ENCODE measurements around the gene NOTUM. TPM values are rescaled to one million over a fixed set of nuclear protein-coding genes. Genes with fewer than 3 reads are reported as not detected.

The NOTUM gene
- total RNA-seq, 4 donors from 2014 or later = 1.7 to 1.8 (median 1.7) TPM; not detected in 1

DNA sequence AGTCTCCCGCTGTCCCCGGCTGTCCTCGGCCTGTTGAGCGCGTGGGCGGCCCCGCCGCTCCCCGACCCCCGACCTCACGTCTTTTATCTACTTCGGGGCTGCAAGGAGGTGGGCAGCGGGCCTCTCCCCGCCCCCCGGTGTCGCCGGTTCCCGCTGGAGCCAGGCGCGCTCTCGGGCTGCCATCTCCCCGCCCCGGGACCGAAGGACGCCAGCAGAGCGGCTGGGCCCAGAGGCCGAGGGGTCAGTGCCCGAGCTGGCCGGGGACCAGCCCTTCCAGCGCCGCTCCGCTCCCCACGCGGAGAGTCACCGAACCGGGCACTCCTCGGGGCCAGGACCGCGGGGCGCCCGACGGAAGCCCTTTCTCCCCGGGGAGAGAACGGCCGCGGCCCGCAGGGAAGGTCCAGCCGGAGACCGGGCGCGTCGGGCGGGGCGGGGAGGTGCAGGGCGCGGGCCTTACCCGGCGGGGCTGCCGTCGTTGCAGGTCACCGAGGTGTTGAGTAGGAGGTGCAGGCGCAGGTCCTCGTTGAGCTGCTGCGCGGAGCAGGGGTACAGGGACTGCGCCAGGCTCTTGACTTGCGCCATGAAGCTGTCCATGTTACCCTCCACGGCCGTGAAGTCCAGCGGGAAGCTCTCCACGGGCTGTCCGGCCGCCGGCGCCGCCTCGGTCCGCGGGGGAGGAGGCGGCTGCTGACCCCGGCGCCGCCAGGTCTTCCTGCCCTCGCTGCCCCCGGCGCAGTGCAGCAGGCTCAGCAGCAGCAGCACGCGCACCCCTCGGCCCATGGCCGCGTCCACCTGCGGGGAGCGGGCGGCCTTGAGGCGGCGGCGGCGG lies 643 bp downstream of the NOTUM start:
- DNase-seq (no peak), ATAC-seq (peak in 1 of 2 donors; percentile 3)
- Histone ChIP-seq H3K36me3 (no peaks in the 10 kb centered on the region), H3K27ac (peak overlapping the region in 2 of 4 donors; percentile 34 to 50), H3K4me3 (peak overlapping the region; percentile 40 to 54 (median 48)), H3K4me1 (peaks cover 12 to 23% of the 10 kb centered on the region in 2 donors), H3K27me3 (peaks cover 7 to 21% (median 19%) of the 10 kb centered on the region in 3 donors), H3K9me3 (no peaks in the 10 kb centered on the region)
- no peak for TF ChIP-seq CTCF (IDR thresholded peaks at IDR 0.05 in 4 of 5, conservative IDR thresholded peaks at IDR 0.05 in 1 of 5)
- no peak for TF ChIP-seq POLR2A (IDR thresholded peaks at IDR 0.05)
- in situ Hi-C loops (cut with MboI; ENCODE audit: low sequenced_read_pairs in 4 of 4) = loop anchor here in 1 of 4 donors (5.0 kb wide), 1 partner anchor 62 kb away; the partner anchor contains the start of genes CENPX and LRRC45
- intact Hi-C loops (cut with DNase I; ENCODE audit: low total_unique reads) = no loop called here

DNA sequence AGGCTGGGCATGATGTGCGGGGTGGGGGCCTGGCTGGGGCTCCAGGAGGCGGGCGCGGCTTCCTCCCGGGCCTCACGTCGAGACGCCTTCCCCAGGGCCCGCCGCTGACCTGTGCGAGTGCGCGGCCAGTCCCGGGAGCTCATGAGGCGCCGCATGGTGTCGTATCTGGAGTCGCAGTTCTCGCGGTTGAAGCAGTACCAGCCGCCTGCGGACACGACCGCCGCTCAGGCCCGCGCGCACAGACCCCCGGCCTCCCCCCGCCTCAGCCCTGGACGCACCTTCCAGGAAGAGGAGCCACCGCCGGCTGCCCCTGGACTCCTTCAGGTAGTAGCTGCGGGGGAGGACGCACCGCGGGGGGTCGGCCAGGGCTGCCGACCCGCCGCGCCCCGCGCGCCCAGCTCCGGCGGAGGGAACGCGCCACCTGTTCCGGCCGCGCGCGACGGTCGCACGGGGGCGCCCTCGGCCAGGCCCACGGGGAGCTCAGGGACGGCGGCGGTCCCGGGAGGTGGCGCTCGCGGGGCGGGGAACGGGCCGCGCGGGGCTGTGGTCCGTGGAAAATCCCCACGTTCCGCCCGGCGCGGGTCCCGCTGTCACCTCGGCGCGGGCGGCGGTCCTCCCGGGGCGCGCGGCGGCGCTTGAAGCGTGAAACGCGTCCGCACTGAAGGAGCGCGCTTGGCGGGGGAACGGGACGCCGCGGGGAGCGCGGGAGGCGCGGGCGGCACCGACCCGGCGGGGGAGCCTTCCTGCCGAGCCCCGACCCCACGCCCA lies 1.4 kb downstream of the NOTUM start:
- peak overlapping the region; percentile 43 to 54 (median 48) for H3K4me3 ChIP-seq
- in situ Hi-C loops (cut with MboI; ENCODE audit: low sequenced_read_pairs in 4 of 4) = loop anchor here in 1 of 4 donors (5.0 kb wide), 1 partner anchor 63 kb away; the partner anchor contains the start of genes CENPX and LRRC45

GRCh38 chr17:81958633-81959342 lies 2.2 kb downstream of the NOTUM start:
- H3K27ac ChIP-seq = peak overlapping the region in 2 of 4 donors; percentile 8 to 48
- ATAC-seq = no peak
- peaks cover 12 to 23% of the 10 kb centered on the region in 2 donors for H3K4me1 ChIP-seq
- DNase-seq = no peak
- H3K36me3 ChIP-seq = no peaks in the 10 kb centered on the region
- no peaks in the 10 kb centered on the region for H3K9me3 ChIP-seq
- peak overlapping the region in 2 of 4 donors; percentile 46 to 51 for H3K4me3 ChIP-seq
- intact Hi-C loops (cut with DNase I; ENCODE audit: low total_unique reads) = loop anchor here (1.0 to 2.0 kb wide), 3 partner anchors 33 to 196 kb away; no protein-coding TSS in a partner anchor
- H3K27me3 ChIP-seq = peaks cover 7 to 21% (median 19%) of the 10 kb centered on the region in 3 donors
- in situ Hi-C loops (cut with MboI; ENCODE audit: low sequenced_read_pairs in 4 of 4) = no loop called here
- TF ChIP-seq POLR2A (IDR thresholded peaks at IDR 0.05) (no peak), CTCF (IDR thresholded peaks at IDR 0.05 in 4 of 5, conservative IDR thresholded peaks at IDR 0.05 in 1 of 5) (no peak)

More for the DNA sequence above, 1.4 kb downstream of the NOTUM start:
- H3K36me3 ChIP-seq = no peaks in the 10 kb centered on the region
- TF ChIP-seq CTCF (IDR thresholded peaks at IDR 0.05 in 4 of 5, conservative IDR thresholded peaks at IDR 0.05 in 1 of 5) (peak in 4 of 5 experiments; percentile 95 to 99 (median 97)), POLR2A (IDR thresholded peaks at IDR 0.05) (no peak)
- peaks cover 7 to 21% (median 19%) of the 10 kb centered on the region in 3 donors for H3K27me3 ChIP-seq
- ATAC-seq (peak; percentile 70 to 74), DNase-seq (peak in 1 of 2 donors; percentile 56)
- no peaks in the 10 kb centered on the region for H3K9me3 ChIP-seq
- intact Hi-C loops (cut with DNase I; ENCODE audit: low total_unique reads) = loop anchor here (1.0 to 2.0 kb wide), 3 partner anchors 32 to 195 kb away; no protein-coding TSS in a partner anchor
- peaks cover 12 to 23% of the 10 kb centered on the region in 2 donors for H3K4me1 ChIP-seq
- peak overlapping the region in 3 of 4 donors; percentile 8 to 50 (median 48) for H3K27ac ChIP-seq

Measured in gastrocnemius medialis (tissue), 4 donors.